IPS-18a (cell line): Measurements from ENCODE around the gene LRRTM2.
"Not testable (repeated sequence)": the region's sequence is repeated elsewhere in the genome, so short reads cannot be mapped to it uniquely, and the experiment has no call there.

Source experiments
- H3K27ac ChIP-seq: one replicate; pipeline ENCODE4 v1.5.1; 2013; ENCODE audit warnings: low read length
- H3K27me3 ChIP-seq: one replicate; pipeline ENCODE4 v1.6.1; 2013; ENCODE audit warnings: mild to moderate bottlenecking, low read length; ENCODE audit not compliant: control insufficient read depth, insufficient read depth
- H3K36me3 ChIP-seq: one replicate; pipeline ENCODE4 v1.6.1; 2013; ENCODE audit warnings: low read depth, low read length; ENCODE audit not compliant: control insufficient read depth
- H3K4me1 ChIP-seq: one replicate; pipeline ENCODE4 v1.6.1; 2013; ENCODE audit warnings: low read depth, low read length; ENCODE audit not compliant: control insufficient read depth
- H3K4me3 ChIP-seq: one replicate; pipeline ENCODE4 v1.5.1; 2013; ENCODE audit warnings: low read length
- H3K9ac ChIP-seq: one replicate; pipeline ENCODE4 v1.6.1; 2013; ENCODE audit warnings: mild to moderate bottlenecking, low read length, moderate library complexity
- H3K9me3 ChIP-seq: one replicate; pipeline ENCODE4 v1.6.1; 2013; ENCODE audit warnings: low read depth, low read length; ENCODE audit not compliant: control insufficient read depth

Gene LRRTM2, protein sequence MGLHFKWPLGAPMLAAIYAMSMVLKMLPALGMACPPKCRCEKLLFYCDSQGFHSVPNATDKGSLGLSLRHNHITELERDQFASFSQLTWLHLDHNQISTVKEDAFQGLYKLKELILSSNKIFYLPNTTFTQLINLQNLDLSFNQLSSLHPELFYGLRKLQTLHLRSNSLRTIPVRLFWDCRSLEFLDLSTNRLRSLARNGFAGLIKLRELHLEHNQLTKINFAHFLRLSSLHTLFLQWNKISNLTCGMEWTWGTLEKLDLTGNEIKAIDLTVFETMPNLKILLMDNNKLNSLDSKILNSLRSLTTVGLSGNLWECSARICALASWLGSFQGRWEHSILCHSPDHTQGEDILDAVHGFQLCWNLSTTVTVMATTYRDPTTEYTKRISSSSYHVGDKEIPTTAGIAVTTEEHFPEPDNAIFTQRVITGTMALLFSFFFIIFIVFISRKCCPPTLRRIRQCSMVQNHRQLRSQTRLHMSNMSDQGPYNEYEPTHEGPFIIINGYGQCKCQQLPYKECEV

DNA sequence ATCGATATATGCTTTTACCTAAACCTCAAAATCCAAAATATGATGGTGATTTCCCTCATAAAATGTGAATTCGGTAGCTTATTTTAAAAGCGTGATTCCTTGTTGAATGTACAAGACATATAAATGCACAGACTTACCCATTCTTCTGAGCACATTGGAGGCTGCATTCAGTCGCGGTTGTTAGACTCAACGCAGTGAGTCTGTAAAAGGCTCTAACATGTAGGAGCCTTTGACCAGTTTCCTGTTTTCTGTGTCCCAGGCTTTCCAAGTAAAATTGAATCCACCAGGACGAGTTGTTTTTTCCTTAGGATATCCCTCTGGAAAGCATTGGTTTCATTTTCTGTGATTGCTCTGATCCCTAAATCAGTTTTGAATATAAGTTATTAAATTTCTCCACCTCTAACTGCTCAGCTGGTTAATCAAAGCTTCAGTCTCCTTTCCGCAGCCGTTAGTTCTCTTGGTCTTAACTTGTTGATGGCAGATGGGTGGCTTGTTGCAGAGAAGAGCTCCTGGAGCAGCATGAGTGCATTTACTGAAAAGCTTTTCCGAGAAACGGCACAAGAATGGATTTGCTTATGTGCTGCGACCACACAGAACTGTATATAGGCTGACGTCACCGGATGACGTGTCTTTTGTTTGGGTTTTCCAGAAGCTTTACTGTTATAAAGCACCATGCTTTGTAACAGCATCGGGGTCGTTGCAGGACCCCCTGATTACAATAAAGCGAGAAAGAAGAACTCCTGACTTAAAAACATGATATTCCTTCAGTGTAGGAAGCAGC is at the start of gene LRRTM2:
TSS of gene LRRTM2 (minus strand) at position 565 of the 781 bp plus-strand sequence. CDS start at position 141, 424 bp downstream.
- no peaks in the 10 kb centered on the region for H3K27me3 ChIP-seq
- H3K4me3 ChIP-seq, result no peak within 1 kb of the TSS
- no peaks in the 10 kb centered on the region for H3K36me3 ChIP-seq
- no peak within 1 kb of the TSS for H3K27ac ChIP-seq
- H3K9me3 ChIP-seq, result no peaks in the 10 kb centered on the region
- H3K4me1 ChIP-seq, result peaks cover 59% of the 10 kb centered on the region
- H3K9ac ChIP-seq, result no peak within 1 kb of the TSS

DNA sequence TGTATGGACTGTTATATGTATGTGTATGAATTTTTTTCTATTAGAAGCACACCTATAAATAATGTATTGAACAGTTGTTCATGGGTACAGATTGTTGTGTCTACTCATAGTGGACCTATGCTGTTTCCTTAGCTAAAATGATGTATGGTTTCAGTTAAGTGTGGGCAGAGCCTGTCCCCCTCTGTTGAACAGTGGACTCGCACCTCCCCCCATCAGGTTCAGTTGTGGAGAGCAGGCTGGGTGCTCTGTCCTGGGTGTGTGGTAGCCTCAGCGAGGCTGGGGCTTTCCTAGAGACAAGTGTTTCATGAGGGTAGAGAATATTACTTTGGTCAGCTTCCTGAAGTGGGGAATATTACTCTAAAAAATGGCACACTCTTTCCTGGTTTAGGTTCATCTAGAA is 47.4 kb upstream of the LRRTM2 start:
- no peak overlapping the region for H3K27ac ChIP-seq

GRCh38 chr5:138921362-138921761 is 46.2 kb upstream of the LRRTM2 start:
- not testable (repeated sequence) for H3K27ac ChIP-seq, H3K27me3 ChIP-seq, H3K9ac ChIP-seq, H3K4me3 ChIP-seq, H3K9me3 ChIP-seq, H3K4me1 ChIP-seq
- H3K36me3 ChIP-seq, result peaks cover 28% of the 10 kb centered on the region

More for the DNA sequence above, 47.4 kb upstream of the LRRTM2 start:
- no peak overlapping the region for H3K9ac ChIP-seq
- no peaks in the 10 kb centered on the region for H3K4me1 ChIP-seq
- no peaks in the 10 kb centered on the region for H3K9me3 ChIP-seq
- H3K27me3 ChIP-seq, result no peaks in the 10 kb centered on the region
- peaks cover 38% of the 10 kb centered on the region for H3K36me3 ChIP-seq
- no peak overlapping the region for H3K4me3 ChIP-seq

- Histone ChIP-seq H3K4me3 (no peak overlapping the region), H3K9ac (no peak overlapping the region), H3K27ac (no peak overlapping the region), H3K4me1 (no peaks in the 10 kb centered on the region), H3K36me3 (peaks cover 16% of the 10 kb centered on the region), H3K27me3 (no peaks in the 10 kb centered on the region), H3K9me3 (no peaks in the 10 kb centered on the region)
These were observed 45.0 kb upstream of the LRRTM2 start for GRCh38 chr5:138920181-138920580.

DNA sequence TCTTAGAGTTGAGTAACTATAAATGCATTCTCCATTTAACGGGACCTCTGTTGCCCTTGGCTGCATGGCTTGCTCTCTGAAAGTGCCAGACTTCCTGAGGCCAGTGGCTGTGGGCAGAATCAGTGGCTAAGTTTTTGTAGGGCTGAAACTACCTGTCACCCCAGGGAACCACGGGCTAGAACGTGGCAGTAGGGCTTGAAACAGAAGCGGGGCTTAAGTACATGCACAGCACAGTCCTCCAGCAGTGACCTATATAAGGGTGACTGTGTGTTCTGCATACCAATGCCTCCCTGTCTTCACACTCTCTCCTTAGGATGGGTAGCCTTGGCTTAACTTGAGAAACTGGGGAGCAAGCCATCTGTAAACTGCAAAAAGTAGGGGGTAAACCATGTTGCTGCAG is 43.6 kb upstream of the LRRTM2 start:
- no peak overlapping the region for H3K9ac ChIP-seq
- peaks cover 8% of the 10 kb centered on the region for H3K36me3 ChIP-seq
- H3K27me3 ChIP-seq, result no peaks in the 10 kb centered on the region
- no peak overlapping the region for H3K4me3 ChIP-seq
- H3K9me3 ChIP-seq, result no peaks in the 10 kb centered on the region
- H3K27ac ChIP-seq, result no peak overlapping the region
- H3K4me1 ChIP-seq, result no peaks in the 10 kb centered on the region

- H3K9me3 ChIP-seq, result no peaks in the 10 kb centered on the region
- no peaks in the 10 kb centered on the region for H3K4me1 ChIP-seq
- no peak overlapping the region for H3K4me3 ChIP-seq
- no peaks in the 10 kb centered on the region for H3K27me3 ChIP-seq
- peaks cover 9% of the 10 kb centered on the region for H3K36me3 ChIP-seq
- H3K9ac ChIP-seq, result no peak overlapping the region
- H3K27ac ChIP-seq, result no peak overlapping the region
These were observed 39.2 kb upstream of the LRRTM2 start for GRCh38 chr5:138914338-138914737.

DNA sequence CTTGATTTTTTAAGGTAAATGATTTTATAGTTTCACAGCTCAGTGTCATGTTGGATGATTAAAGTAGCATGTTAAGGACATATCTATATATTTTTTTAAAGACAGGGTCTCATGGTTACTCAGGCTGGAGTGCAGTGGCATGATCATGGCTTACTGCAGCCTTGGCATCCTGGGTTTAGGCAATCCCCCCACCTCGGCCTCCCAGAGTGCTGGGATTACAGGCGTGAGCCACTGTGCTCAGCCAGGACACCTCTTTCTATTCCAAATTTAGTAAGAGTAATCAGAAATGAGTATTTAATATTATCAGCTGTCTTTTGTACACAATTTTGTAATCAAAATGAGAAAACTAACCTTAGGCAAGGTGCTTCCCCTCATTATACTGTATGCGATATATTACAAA is 38.6 kb upstream of the LRRTM2 start:
- H3K9ac ChIP-seq, result no peak overlapping the region
- H3K36me3 ChIP-seq, result peaks cover 7% of the 10 kb centered on the region
- H3K4me1 ChIP-seq, result no peaks in the 10 kb centered on the region
- no peak overlapping the region for H3K27ac ChIP-seq
- no peak overlapping the region for H3K4me3 ChIP-seq
- no peaks in the 10 kb centered on the region for H3K9me3 ChIP-seq
- no peaks in the 10 kb centered on the region for H3K27me3 ChIP-seq

DNA sequence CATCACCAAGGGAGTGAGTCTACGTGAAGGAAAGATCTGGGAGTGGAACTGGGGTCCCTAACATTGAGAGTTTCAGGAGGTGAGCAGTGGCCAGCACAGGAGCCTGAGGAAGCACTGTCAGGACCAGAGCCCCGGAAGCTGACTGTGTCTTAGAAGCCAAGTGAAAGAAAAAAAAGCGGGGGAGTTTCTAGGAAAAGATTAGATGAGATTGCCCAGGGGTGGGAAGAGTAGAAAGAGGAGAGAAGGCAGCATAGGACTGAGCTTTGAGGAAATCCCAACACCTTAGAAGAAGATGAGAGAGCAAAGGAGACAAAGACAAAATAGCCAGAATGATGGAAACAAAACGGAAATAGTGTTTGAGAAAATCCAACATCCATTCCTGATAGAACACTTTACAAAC is 37.0 kb upstream of the LRRTM2 start:
- Histone ChIP-seq H3K4me3 (no peak overlapping the region), H3K36me3 (peaks cover 7% of the 10 kb centered on the region), H3K4me1 (no peaks in the 10 kb centered on the region)

DNA sequence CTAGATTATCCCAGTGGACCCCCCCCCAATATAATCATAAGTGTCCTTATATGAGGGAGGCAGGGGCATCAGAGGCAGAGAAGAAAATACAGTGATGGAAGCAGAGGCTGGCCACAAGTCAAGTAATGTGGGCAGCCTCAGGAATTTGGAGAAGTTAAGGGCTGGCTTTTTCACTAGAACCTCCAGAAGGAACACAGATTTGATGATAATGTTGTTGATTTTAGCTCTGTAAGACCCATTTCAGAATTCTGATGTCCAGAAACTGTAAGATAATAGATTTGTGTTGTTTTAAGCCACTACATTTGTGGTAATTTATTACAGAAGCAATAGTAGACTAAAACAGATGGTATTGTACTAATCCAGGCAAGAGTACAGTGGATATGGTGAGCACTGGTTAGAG is 36.3 kb upstream of the LRRTM2 start:
- H3K9ac ChIP-seq, result no peak overlapping the region
- no peak overlapping the region for H3K4me3 ChIP-seq
- H3K27ac ChIP-seq, result no peak overlapping the region
- H3K9me3 ChIP-seq, result no peaks in the 10 kb centered on the region
- no peaks in the 10 kb centered on the region for H3K4me1 ChIP-seq
- no peaks in the 10 kb centered on the region for H3K27me3 ChIP-seq
- peaks cover 7% of the 10 kb centered on the region for H3K36me3 ChIP-seq

More for the DNA sequence above, 37.0 kb upstream of the LRRTM2 start:
- H3K9ac ChIP-seq, result no peak overlapping the region
- H3K9me3 ChIP-seq, result no peaks in the 10 kb centered on the region
- H3K27ac ChIP-seq, result no peak overlapping the region
- no peaks in the 10 kb centered on the region for H3K27me3 ChIP-seq

DNA sequence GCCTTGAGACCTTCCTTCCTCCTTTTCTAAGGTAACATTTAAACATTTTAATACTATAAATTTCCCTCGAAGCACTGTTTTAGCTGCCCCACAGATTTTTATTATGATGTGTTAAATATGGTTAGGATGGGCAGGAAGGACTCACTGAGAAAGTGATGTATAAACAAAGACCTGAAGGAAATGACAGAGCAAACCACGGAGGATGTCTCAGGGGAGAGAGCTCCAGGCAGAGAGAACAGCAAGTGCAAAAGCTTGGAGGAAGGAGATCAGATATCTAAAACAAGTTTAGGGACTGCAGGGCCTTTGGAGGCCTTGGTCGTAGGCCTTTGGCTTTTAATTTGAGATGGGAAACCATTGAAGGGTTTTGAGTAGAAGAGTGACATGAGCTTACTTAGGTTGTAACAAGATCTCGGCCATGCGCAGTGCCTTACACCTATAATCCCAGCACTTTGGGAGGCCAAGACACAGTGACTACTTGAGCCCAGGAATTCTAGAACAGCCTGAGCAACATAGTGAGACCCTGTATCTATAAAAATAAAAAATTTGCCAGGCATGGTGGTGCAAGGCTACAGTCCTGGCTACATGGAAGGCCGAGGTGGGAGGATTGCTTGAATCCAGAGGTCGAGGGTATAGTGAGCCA is 35.5 kb upstream of the LRRTM2 start:
- peaks cover 11% of the 10 kb centered on the region for H3K36me3 ChIP-seq
- H3K9ac ChIP-seq, result no peak overlapping the region

GRCh38 chr5:138909734-138910133 is 34.6 kb upstream of the LRRTM2 start:
- Histone ChIP-seq H3K4me3 (no peak overlapping the region), H3K9ac (no peak overlapping the region), H3K27me3 (no peaks in the 10 kb centered on the region), H3K27ac (no peak overlapping the region), H3K4me1 (no peaks in the 10 kb centered on the region), H3K9me3 (no peaks in the 10 kb centered on the region), H3K36me3 (peaks cover 18% of the 10 kb centered on the region)

More for the DNA sequence above, 35.5 kb upstream of the LRRTM2 start:
- no peaks in the 10 kb centered on the region for H3K9me3 ChIP-seq
- H3K27ac ChIP-seq, result no peak overlapping the region
- no peak overlapping the region for H3K4me3 ChIP-seq
- H3K4me1 ChIP-seq, result no peaks in the 10 kb centered on the region
- H3K27me3 ChIP-seq, result no peaks in the 10 kb centered on the region
